Gastrocnemius medialis (tissue), 4 donors: Measurements from ENCODE around the gene CARD11.

Experiments used
- CTCF ChIP-seq, 5 experiments: fragments of 450-650 bp in 3 of 5; fragments of 200-600 bp in 2 of 5; sonication (generic) in 2 of 5; IDR thresholded peaks in 4 of 5; conservative IDR thresholded peaks in 1 of 5; 1 replicate in 4 of 5; 2 replicates in 1 of 5; pipeline ENCODE4 v1.5.1; 2016 to 2019; ENCODE audit warnings: antibody characterized with exemption in 5 of 5, mild to moderate bottlenecking in 3 of 5, moderate library complexity in 3 of 5
- POLR2A ChIP-seq, 2 donors: fragments of 450-650 bp; IDR thresholded peaks; one replicate each; pipeline ENCODE4 v1.6.1; 2017; ENCODE audit warnings: antibody characterized with exemption in 2 of 2, mild to moderate bottlenecking in 2 of 2, moderate library complexity in 2 of 2

- TF ChIP-seq CTCF (IDR thresholded peaks at IDR 0.05 in 4 of 5, conservative IDR thresholded peaks at IDR 0.05 in 1 of 5) (no peak), POLR2A (IDR thresholded peaks at IDR 0.05) (no peak)
These were observed 23.3 kb downstream of the CARD11 start for GRCh38 chr7:3020416-3020815.
